HG02763 (cell line): ENCODE results near the gene KIF19.
"Not testable (repeated sequence)": the region's sequence is repeated elsewhere in the genome, so short reads cannot be mapped to it uniquely, and the experiment has no call there.

Experiments used
- ATAC-seq: cut with Tn5 transposase; IDR thresholded peaks from one replicate; pipeline ENCODE4 v1.9.1; 2021; ENCODE audit warnings: mild to moderate bottlenecking, moderate library complexity; ENCODE audit not compliant: unreplicated experiment

Gene KIF19, protein sequence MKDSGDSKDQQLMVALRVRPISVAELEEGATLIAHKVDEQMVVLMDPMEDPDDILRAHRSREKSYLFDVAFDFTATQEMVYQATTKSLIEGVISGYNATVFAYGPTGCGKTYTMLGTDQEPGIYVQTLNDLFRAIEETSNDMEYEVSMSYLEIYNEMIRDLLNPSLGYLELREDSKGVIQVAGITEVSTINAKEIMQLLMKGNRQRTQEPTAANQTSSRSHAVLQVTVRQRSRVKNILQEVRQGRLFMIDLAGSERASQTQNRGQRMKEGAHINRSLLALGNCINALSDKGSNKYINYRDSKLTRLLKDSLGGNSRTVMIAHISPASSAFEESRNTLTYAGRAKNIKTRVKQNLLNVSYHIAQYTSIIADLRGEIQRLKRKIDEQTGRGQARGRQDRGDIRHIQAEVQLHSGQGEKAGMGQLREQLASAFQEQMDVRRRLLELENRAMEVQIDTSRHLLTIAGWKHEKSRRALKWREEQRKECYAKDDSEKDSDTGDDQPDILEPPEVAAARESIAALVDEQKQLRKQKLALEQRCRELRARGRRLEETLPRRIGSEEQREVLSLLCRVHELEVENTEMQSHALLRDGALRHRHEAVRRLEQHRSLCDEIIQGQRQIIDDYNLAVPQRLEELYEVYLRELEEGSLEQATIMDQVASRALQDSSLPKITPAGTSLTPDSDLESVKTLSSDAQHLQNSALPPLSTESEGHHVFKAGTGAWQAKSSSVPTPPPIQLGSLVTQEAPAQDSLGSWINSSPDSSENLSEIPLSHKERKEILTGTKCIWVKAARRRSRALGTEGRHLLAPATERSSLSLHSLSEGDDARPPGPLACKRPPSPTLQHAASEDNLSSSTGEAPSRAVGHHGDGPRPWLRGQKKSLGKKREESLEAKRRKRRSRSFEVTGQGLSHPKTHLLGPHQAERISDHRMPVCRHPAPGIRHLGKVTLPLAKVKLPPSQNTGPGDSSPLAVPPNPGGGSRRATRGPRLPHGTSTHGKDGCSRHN

DNA sequence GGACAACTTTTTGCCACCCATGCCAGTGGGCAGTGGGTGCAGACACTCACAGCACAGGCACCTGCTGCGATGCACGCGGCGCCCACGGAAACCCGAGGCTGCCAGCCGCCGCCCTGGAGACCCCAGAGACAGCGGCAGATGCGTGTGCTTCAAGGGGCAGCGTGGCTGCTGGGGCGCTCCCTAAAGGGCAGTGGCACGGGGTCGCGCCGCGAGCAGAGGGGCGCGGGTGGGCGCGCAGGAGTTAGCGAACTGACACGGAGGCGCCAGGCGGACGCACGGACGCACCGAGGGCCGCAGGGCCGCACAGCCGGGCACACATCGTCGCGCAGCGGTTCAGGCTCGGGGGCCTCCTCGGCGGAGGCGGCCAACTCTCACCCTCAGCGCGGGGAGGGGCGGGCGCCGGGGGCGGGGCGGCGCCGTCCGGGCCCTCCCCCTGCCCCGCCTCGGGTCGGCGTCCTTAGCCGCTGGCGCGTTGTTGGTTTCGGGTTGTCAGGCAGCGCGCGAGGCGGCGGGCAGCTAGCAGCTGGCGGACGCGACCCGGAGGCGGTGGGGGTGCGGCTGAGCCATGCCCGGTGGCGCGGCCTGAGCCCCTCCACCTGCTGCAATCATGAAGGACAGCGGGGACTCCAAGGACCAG, at the start of gene KIF19:
Gene KIF19 (plus strand): TSS at position 484 of the 637 bp plus-strand sequence. CDS start 124 bp downstream, at position 608.
- ATAC-seq, result no peak

GRCh38 chr17:74276541-74277009, 49.5 kb upstream of the KIF19 start:
- no peak for ATAC-seq

- no peak for ATAC-seq
Observed at GRCh38 chr17:74277935-74278334, 48.1 kb upstream of the KIF19 start.

DNA sequence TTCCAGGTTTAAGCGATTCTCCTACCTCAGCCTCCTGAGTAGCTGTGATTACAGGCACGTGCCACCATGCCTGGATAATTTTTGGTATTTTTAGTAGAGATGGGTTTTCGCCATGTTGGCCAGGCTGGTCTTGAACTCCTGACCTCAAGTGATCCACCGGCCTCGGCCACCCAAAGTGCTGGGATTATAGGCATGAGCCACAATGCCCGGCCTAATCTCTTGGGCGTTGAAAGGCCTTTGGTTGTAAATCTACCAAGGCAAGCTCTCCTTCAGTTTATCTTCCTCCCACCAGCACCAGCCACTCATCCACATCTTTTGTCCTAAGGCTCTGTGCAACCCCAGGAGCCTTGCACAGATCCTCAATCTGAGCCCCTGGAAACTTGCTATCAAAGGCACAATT, 46.4 kb upstream of the KIF19 start:
- ATAC-seq, result not testable (repeated sequence)

- no peak for ATAC-seq
Observed at GRCh38 chr17:74280093-74280513, 45.9 kb upstream of the KIF19 start.

DNA sequence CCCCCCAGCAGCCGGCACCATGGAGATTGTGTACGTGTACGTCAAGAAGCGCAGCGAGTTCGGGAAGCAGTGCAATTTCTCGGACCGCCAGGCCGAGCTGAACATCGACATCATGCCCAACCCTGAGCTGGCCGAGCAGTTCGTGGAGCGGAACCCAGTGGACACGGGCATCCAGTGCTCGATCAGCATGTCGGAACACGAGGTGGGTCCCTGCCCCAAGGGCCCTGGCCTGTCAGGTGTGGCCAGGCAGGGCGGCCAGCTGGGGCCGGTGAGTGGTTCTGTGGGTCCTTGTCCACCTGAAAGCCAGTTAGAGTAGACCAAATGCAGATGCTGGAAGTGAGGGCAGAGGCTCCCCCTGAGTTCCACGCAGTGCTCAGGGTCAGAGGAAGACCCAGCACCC, 44.2 kb upstream of the KIF19 start:
- no peak for ATAC-seq

DNA sequence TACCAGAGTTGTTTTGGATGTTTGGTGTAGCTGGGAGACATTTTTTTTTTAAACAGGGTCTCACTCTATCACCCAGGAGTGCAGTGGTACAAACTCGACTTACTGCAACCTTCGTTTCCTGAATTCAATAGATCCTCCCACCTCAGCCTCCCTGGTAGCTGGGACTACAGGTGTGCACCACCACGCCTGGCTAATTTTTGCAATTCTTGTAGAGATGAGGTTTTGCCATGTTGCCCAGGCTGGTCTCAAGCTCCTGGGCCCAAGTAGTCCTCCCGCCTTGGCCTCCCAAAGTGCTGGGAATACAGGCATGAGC, 43.8 kb upstream of the KIF19 start:
- ATAC-seq, result not testable (repeated sequence)

DNA sequence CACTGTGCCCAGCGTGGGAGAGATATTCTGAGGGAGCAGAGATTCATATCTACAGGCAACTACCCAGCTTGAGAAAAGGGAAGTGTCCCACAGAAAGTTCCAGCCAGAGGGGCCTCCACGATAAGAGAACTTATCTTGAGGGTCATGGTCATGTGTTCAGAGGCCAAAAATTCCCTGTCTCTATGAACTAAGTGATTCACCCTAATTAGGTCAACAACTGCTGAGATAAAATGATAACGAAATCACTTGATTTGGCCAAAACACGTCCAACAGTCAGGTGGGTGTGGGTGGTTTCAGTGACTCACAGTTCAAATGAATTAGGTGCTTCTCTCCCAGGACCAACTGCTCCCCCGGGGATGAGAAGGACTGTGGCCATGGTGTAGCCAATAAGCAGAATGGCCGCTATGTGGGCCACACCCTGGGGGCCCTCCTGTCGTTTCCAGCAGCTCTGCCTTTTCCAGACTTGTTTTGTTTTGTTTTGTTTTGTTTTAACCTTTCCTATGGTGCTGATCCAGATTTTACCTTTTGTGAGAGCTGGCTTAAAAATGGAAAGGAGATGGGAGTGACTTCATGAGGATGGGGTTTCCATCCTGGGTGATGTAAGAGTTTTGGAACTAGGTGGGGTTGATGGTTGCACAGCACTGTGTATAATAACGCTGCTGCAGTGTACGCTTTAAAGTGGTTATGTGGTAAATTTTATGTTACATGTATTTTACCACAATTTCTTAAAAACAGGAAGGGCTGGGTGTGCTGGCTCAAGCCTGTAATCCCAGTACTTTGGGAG, 43.2 kb upstream of the KIF19 start:
- ATAC-seq, result no peak

DNA sequence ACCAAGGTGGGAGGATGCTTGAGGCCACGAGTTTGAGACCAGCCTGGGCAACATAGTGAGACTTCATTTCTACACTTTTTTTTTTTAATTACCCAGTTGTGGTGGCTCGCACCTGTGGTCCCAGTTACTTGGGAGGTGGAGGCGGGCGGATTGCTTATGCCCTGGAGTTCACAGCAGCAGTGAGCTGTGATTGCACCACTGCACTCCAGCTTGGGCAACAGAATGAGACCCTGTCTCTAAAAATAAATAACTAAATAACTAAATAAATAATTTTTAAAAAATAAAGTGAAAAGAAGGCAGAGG, 42.7 kb upstream of the KIF19 start:
- no peak for ATAC-seq

DNA sequence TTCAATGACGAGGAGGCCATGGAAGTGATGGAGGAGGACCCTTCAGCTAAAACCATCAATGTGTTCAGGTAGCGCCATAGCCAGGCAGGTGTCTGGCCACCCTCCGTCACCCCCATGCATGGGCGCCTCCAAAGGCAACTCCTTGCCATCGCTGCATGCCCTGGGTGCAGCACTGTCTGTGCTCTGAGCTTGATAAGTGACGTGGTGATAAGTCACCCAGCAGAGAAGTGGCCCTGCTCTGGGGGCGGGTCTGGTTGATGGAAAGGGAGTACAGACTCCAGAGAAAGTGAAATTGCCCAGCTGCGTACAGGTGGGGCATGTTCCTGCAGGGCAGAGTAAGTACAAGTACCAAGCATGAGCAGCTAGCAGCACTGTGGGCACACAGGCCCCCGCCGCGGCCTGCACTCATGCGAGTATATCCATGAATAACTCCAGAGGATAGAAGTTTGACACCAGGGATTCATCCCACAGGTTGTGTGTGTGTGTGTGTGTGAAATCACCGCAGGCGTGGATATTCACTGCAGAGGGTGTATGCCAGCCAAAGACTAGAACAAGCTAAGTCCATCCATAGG, 38.9 kb upstream of the KIF19 start:
- no peak for ATAC-seq

- ATAC-seq, result no peak
Observed at GRCh38 chr17:74288785-74289184, 37.2 kb upstream of the KIF19 start.

DNA sequence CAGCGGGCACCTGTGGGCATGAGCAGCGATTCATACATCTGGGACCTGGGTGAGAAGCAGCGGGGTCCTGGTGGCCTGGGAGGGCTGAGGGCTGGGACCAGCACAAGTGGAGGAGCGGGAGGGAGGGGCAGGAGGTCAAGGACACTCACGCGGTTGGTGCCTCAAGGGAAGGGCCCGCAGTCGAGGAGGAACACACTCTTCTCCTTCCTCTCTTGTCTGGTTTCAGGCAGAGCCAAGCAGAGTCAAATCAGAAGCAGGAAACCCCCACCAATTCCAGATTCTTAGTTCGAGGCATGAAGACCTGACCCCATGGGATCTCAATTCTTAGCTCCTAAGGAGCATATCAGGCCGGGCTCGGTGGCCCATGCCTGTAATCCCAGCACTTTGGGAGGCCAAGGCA, 36.3 kb upstream of the KIF19 start:
- no peak for ATAC-seq

DNA sequence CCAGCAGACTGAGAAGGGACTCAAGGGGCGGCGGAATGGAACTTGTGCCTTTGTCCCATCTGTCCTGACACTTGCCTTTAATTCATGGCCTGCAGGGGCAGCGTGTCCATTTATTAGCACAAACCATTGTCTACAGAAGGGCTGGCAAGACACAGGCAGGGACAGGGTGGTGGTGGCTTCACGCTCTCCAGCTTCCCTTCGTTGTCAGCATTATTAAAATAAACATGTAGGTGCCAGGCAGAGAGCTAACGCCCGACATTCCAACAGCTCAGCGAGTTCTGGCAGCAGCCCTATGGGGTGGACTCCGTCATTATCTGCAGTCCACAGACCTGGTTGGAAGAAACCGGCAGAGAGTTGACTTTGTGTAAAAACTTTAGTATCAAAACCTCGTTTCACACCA, 35.7 kb upstream of the KIF19 start:
- ATAC-seq, result no peak

DNA sequence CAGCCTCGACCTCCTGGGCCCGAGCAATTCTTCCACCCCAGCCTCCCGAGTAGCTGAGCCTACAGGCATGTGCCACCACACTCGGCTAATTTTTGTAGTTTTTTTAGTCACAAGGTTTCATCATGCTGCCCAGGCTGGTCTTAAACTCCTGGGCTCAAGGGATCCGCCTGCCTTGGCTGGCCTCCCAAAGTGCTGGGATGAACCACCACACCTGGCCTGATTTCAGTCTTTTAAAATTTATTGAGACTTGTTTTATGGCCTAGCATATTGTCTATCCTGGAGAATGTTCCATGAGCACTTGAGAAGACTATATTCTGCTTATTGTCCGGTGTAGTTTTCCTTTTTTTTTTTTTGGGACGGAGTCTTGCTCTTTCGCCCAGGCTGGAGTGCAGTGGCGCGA, 33.5 kb upstream of the KIF19 start:
- ATAC-seq, result no peak

DNA sequence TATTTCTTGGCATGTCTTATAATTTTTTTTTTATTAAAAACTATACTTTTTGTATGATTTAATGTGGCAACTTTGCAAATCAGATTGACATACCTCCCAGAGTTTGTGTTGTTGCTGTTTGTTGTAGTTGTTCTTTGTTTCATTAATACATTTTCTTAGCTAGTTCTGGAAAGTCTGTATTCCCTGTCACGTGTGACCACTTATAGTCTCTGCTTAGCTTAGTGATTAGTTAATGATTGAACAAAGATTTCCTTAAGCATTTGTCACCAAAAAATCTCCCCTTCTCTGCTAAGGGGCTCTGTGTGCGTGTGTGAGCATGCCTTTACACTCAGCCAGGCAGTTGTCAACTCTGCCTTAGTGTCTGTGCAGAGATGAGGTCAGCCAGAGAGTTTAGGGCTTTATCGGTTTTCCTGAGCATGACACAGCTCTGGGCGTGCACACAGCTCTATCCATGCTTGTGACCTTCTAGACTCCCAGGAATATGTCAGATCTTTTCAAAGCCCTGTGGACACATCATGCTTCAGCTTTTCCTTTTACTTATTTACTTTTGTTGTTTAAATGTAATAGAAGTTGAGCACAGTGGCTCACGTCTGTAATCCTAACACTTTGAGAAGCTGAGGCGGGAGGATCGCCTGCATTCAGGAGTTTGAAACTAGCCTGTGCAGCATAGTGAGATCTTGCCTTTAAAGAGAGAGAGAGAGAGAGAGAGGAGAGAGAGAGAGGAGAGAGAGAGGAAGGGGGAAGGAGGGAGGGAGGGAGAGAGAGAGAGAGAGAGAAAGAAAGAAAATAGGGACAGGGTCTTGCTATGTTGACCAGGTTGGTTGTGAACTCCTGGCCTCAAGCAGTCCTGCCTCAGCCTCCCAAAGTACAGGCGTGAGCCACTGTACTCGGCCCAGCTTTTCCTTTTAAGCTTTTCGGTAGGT, 30.1 kb upstream of the KIF19 start:
- no peak for ATAC-seq

- ATAC-seq, result no peak
Observed at GRCh38 chr17:74296548-74296936, 29.5 kb upstream of the KIF19 start.

DNA sequence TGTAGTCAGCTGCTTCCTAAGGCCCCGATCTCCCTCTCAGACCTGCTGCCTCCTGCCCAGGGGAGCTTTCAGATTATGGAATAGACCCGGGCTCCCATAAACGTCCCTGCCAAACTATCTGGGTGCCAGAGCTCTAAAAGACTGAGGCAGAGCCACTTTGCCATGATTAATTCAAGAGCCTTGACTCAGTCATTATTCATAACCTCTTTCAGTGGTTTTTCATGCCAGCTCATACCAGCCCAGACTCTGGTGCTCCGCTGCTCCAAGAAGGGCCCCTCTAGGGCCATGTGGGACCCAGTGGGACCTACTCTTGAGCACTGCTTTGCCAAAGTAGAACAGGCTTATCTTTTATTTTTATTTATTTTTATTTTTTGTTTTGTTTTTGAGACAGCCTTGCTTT, 28.1 kb upstream of the KIF19 start:
- ATAC-seq, result no peak

- ATAC-seq, result no peak
Observed at GRCh38 chr17:74298778-74299177, 27.2 kb upstream of the KIF19 start.
